SU-DHL-6 (cell line): ENCODE data around the gene KRTAP4-9.

ENCODE experiments used
- H2AFZ ChIP-seq: fragments of 200-600 bp; sonication (generic); 2 replicates; pipeline ENCODE4 v1.6.1; 2014; ENCODE audit warnings: low read depth, mild to moderate bottlenecking, moderate library complexity, mixed read lengths, antibody characterized with exemption, low read length; ENCODE audit not compliant: severe bottlenecking
- H3F3A ChIP-seq: fragments of 200-600 bp; shearing (Covaris generic); 2 replicates; pipeline ENCODE4 v1.6.0; 2016; ENCODE audit warnings: antibody characterized with exemption, mild to moderate bottlenecking; ENCODE audit not compliant: insufficient read depth
- H3K27ac ChIP-seq: fragments of 200-600 bp; sonication (generic); 2 replicates; pipeline ENCODE4 v1.5.1; 2016; ENCODE audit warnings: low read depth, mild to moderate bottlenecking, low read length, moderate library complexity, mixed read lengths
- H3K27me3 ChIP-seq: fragments of 200-600 bp; sonication (generic), shearing (Covaris generic); 2 replicates; pipeline ENCODE4 v1.6.0; 2014; ENCODE audit warnings: mild to moderate bottlenecking, low read length
- H3K36me3 ChIP-seq: fragments of 200-600 bp; sonication (generic); 2 replicates; pipeline ENCODE4 v1.6.1; 2014; ENCODE audit warnings: mild to moderate bottlenecking, low read length, mixed read lengths
- H3K4me2 ChIP-seq: fragments of 300-600, 200-600 bp; shearing (Covaris generic), sonication (generic); 2 replicates; pipeline ENCODE4 v1.6.0; 2014; ENCODE audit warnings: low read length, low read depth, mild to moderate bottlenecking; ENCODE audit not compliant: poor library complexity, severe bottlenecking
- H3K4me3 ChIP-seq: fragments of 200-600 bp; sonication (generic); 2 replicates; pipeline ENCODE4 v1.5.1; 2014; ENCODE audit warnings: antibody characterized with exemption, low read length, mild to moderate bottlenecking, mixed read lengths; ENCODE audit not compliant: insufficient read depth, poor library complexity, severe bottlenecking
- H3K79me2 ChIP-seq: fragments of 200-600 bp; sonication (generic); 2 replicates; pipeline ENCODE4 v1.6.1; 2014; ENCODE audit warnings: mild to moderate bottlenecking, low read length, moderate library complexity; ENCODE audit not compliant: insufficient read depth
- H3K9ac ChIP-seq: fragments of 200-600 bp; sonication (generic); 2 replicates; pipeline ENCODE4 v1.7.0; 2014; ENCODE audit warnings: mild to moderate bottlenecking, low read length
- H3K9me2 ChIP-seq: fragments of 200-600 bp; sonication (generic); replicated peaks from 2 replicates; pipeline ENCODE4 v1.6.1; 2014; ENCODE audit warnings: low read length; ENCODE audit not compliant: insufficient read depth
- H3K9me3 ChIP-seq: fragments of 200-600 bp; sonication (generic); 2 replicates; pipeline ENCODE4 v1.6.1; 2014; ENCODE audit warnings: low read length, mixed read lengths; ENCODE audit not compliant: insufficient read depth
- H4K20me1 ChIP-seq: fragments of 200-600 bp; sonication (generic); 2 replicates; pipeline ENCODE4 v1.6.1; 2014; ENCODE audit warnings: low read depth, mild to moderate bottlenecking, antibody characterized with exemption, low read length, moderate library complexity, mixed read lengths
- CTCF ChIP-seq: fragments of 200-600 bp; sonication (generic); IDR thresholded peaks from one replicate; pipeline ENCODE4 v1.5.1; 2017; ENCODE audit warnings: antibody characterized with exemption, mild to moderate bottlenecking, low read length, moderate library complexity; ENCODE audit not compliant: insufficient read depth, poor library complexity, severe bottlenecking
- EZH2phosphoT487 ChIP-seq: fragments of 200-600 bp; sonication (generic), shearing (Covaris generic); conservative IDR thresholded peaks from 2 replicates; pipeline ENCODE4 v1.6.1; 2018; ENCODE audit warnings: mild to moderate bottlenecking, antibody characterized with exemption, low read length, moderate library complexity, mixed read lengths

KRTAP4-9 gene

GRCh38 chr17:41060052-41060604 lies 45.1 kb upstream of the KRTAP4-9 start, which contains the start of gene KRTAP2-3:
TSS of gene KRTAP2-3 (minus strand) at chr17:41060114. CDS start at chr17:41060050, 64 bp downstream.
- Histone ChIP-seq H3K9me3 (no peaks in the 10 kb centered on the region), H4K20me1 (no peaks in the 10 kb centered on the region), H3K4me3 (no peak within 1 kb of the TSS), H3K9me2 (no peaks in the 10 kb centered on the region), H3K4me2 (no peak within 1 kb of the TSS), H3F3A (no peaks in the 10 kb centered on the region), H3K27me3 (no peaks in the 10 kb centered on the region), H2AFZ (no peak within 1 kb of the TSS), H3K9ac (no peak within 1 kb of the TSS), H3K27ac (no peak within 1 kb of the TSS), H3K36me3 (no peaks in the 10 kb centered on the region), H3K79me2 (no peaks in the 10 kb centered on the region)
- no peak for TF ChIP-seq CTCF
- no peak for TF ChIP-seq EZH2phosphoT487

- Histone ChIP-seq H4K20me1 (no peaks in the 10 kb centered on the region), H3K36me3 (no peaks in the 10 kb centered on the region), H3F3A (no peaks in the 10 kb centered on the region), H3K9me3 (no peaks in the 10 kb centered on the region), H3K4me2 (no peak overlapping the region), H3K9ac (no peak overlapping the region), H3K27ac (no peak overlapping the region), H3K9me2 (no peaks in the 10 kb centered on the region), H3K27me3 (no peaks in the 10 kb centered on the region), H2AFZ (no peak overlapping the region), H3K4me3 (no peak overlapping the region), H3K79me2 (no peaks in the 10 kb centered on the region)
- TF ChIP-seq CTCF: no peak
- TF ChIP-seq EZH2phosphoT487: no peak
These were observed 43.2 kb upstream of the KRTAP4-9 start for GRCh38 chr17:41061964-41062363.

GRCh38 chr17:41063449-41063848 lies 41.7 kb upstream of the KRTAP4-9 start:
- Histone ChIP-seq H3F3A (no peaks in the 10 kb centered on the region), H3K27me3 (no peaks in the 10 kb centered on the region), H2AFZ (no peak overlapping the region), H3K9me3 (no peaks in the 10 kb centered on the region), H3K36me3 (no peaks in the 10 kb centered on the region), H3K79me2 (no peaks in the 10 kb centered on the region), H4K20me1 (no peaks in the 10 kb centered on the region), H3K27ac (no peak overlapping the region), H3K9me2 (no peaks in the 10 kb centered on the region), H3K4me2 (no peak overlapping the region), H3K4me3 (no peak overlapping the region), H3K9ac (no peak overlapping the region)
- TF ChIP-seq EZH2phosphoT487 (no peak), CTCF (no peak)
